ENCODE measurements around the gene SIK3.
A peak's percentile ranks its signal among the peaks of the same experiment; 100 is the strongest.
"Not testable (repeated sequence)": the region's sequence is repeated elsewhere in the genome, so short reads cannot be mapped to it uniquely, and the experiment has no call there.

SIK3 gene

GRCh38 chr11:117054382-117054781 is 43.8 kb downstream of the SIK3 start:
- FAIRE-seq, result no peak
- DNase-seq (ENCODE audit: insufficient read length, low spot score), result no peak

GRCh38 chr11:117052196-117053149 is 45.8 kb downstream of the SIK3 start:
- DNase-seq (ENCODE audit: insufficient read length, low spot score) (no peak), FAIRE-seq (no peak)

GRCh38 chr11:117050121-117050520 is 48.1 kb downstream of the SIK3 start:
- DNase-seq (ENCODE audit: insufficient read length, low spot score); FAIRE-seq: not testable (repeated sequence)

GRCh38 chr11:117046627-117047026 is 51.6 kb downstream of the SIK3 start:
- not testable (repeated sequence) for DNase-seq (ENCODE audit: insufficient read length, low spot score); FAIRE-seq

GRCh38 chr11:117045956-117046355 is 52.3 kb downstream of the SIK3 start:
- FAIRE-seq, result no peak
- DNase-seq (ENCODE audit: insufficient read length, low spot score), result no peak

- FAIRE-seq, result peak; percentile 35
- no peak for DNase-seq (ENCODE audit: insufficient read length, low spot score)
Measured at GRCh38 chr11:117045196-117045595, 53.0 kb downstream of the SIK3 start.

- no peak for DNase-seq (ENCODE audit: insufficient read length, low spot score)
- no peak for FAIRE-seq
Measured at GRCh38 chr11:117044287-117045035, 53.8 kb downstream of the SIK3 start.

GRCh38 chr11:117042689-117043088 is 55.5 kb downstream of the SIK3 start:
- FAIRE-seq (no peak), DNase-seq (ENCODE audit: insufficient read length, low spot score) (no peak)

GRCh38 chr11:117039900-117040299 is 58.3 kb downstream of the SIK3 start:
- FAIRE-seq, result peak; percentile 33
- no peak for DNase-seq (ENCODE audit: insufficient read length, low spot score)

GRCh38 chr11:117039270-117039669 is 59.0 kb downstream of the SIK3 start:
- DNase-seq (ENCODE audit: insufficient read length, low spot score), result no peak
- no peak for FAIRE-seq

GRCh38 chr11:117037975-117038350 is 60.3 kb downstream of the SIK3 start:
- DNase-seq (ENCODE audit: insufficient read length, low spot score) (no peak), FAIRE-seq (peak; percentile 11)

GRCh38 chr11:117037279-117037974 is 60.8 kb downstream of the SIK3 start:
- DNase-seq (ENCODE audit: insufficient read length, low spot score), result no peak
- FAIRE-seq, result no peak

- no peak for DNase-seq (ENCODE audit: insufficient read length, low spot score)
- peak; percentile 66 for FAIRE-seq
Measured at GRCh38 chr11:117034901-117035300, 63.3 kb downstream of the SIK3 start.

GRCh38 chr11:117026593-117027330 is 71.5 kb downstream of the SIK3 start:
- DNase-seq (ENCODE audit: insufficient read length, low spot score), result no peak
- no peak for FAIRE-seq

- not testable (repeated sequence) for FAIRE-seq; DNase-seq (ENCODE audit: insufficient read length, low spot score)
Measured at GRCh38 chr11:117023707-117024106, 74.5 kb downstream of the SIK3 start.

- peak; percentile 45 for FAIRE-seq
- DNase-seq (ENCODE audit: insufficient read length, low spot score), result no peak
Measured at GRCh38 chr11:117023178-117023577, 75.0 kb downstream of the SIK3 start.

GRCh38 chr11:117022526-117022925 is 75.7 kb downstream of the SIK3 start:
- FAIRE-seq, result no peak
- DNase-seq (ENCODE audit: insufficient read length, low spot score), result no peak

GRCh38 chr11:117020869-117021564 is 77.2 kb downstream of the SIK3 start:
- no peak for FAIRE-seq
- DNase-seq (ENCODE audit: insufficient read length, low spot score), result no peak

GRCh38 chr11:117020287-117020686 is 77.9 kb downstream of the SIK3 start:
- DNase-seq (ENCODE audit: insufficient read length, low spot score), result no peak
- no peak for FAIRE-seq

- no peak for DNase-seq (ENCODE audit: insufficient read length, low spot score)
- peak; percentile 67 for FAIRE-seq
Measured at GRCh38 chr11:117019871-117020270, 78.4 kb downstream of the SIK3 start.

Data from GM19239 (cell line).